Fibroblast of mammary gland (primary cell): ENCODE data around the gene SP140L.

Experiments
- DNase-seq: peaks from one replicate; pipeline ENCODE4 v3.0.0-alpha.2; 2010; ENCODE audit warnings: low read depth
- H3K4me3 ChIP-seq: 2 replicates; pipeline ENCODE4 v1.5.1; 2011; ENCODE audit warnings: low read depth, mild to moderate bottlenecking, low read length, moderate library complexity; ENCODE audit not compliant: control insufficient read depth
- CTCF ChIP-seq: conservative IDR thresholded peaks from 2 replicates; pipeline ENCODE4 v1.5.1; 2011; ENCODE audit warnings: low read depth, low read length, inconsistent platforms; ENCODE audit not compliant: control insufficient read depth, insufficient read depth

SP140L gene

DNA sequence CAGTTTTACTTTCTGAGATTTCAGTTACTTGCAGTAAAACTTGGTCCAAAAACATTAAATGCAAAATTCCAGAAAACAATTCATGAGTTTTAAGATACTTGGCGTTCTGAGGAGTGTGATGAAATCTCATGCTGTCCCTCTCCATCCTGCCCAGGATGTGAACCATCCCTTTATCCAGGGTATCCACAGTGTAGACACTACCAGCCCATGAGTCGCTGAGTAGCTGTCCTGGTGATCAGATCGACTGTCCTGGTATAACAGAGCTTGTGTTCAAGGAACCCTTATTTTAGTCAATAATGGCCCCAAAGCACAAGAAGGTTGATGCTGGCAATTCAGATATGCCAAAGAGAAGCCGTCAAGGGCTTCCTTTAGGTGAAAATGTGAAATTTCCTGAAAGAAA is 92.2 kb downstream of the SP140L start:
- no peak for TF ChIP-seq CTCF
- no peak overlapping the region for H3K4me3 ChIP-seq
- DNase-seq: no peak

- DNase-seq: no peak
- TF ChIP-seq CTCF: no peak
- no peak overlapping the region for H3K4me3 ChIP-seq
These were observed 95.2 kb downstream of the SP140L start for GRCh38 chr2:230422149-230422548.

- no peak for DNase-seq
- TF ChIP-seq CTCF: no peak
These were observed 97.0 kb downstream of the SP140L start for GRCh38 chr2:230423851-230424458.

DNA sequence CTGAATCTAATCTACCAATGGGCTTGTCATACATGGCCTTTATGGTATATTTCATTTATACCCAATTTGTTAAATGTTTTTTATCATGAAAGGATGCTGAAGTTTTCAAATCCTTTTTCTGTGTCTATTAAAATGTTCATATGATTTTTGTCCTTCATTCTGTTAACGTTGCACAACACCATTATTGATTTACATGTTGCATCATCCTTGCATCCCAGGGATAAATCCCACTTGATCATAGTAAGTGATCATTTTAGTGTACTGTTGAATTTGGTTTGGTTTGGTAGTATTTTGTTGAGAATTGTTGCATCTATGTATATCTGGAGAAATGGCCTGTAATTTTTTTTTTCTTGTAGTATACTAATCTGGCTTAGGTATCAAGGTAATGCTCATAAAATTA is 98.4 kb downstream of the SP140L start:
- no peak for DNase-seq
- no peak overlapping the region for H3K4me3 ChIP-seq
- TF ChIP-seq CTCF: no peak

More at GRCh38 chr2:230423851-230424458, 97.0 kb downstream of the SP140L start:
- no peak overlapping the region for H3K4me3 ChIP-seq

DNA sequence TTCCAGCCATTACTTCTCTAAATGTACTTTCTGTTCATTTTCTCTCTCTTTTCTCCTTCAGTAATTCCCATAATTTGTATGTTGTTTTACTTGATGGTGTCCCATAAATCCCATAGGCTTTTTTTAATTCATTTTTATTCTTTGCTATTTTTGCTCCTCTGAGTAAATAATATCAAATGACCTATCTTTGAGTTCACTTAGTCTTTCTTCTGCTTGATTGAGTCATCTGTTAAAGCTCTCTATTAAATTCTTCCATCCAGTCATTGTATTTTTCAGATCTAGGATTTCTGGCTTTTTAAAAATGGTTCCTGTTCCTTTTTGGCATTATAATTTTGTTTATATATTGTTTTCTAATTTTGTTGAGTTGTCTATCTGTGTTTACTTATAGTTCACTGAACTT is 102.5 kb downstream of the SP140L start:
- TF ChIP-seq CTCF: no peak
- H3K4me3 ChIP-seq: no peak overlapping the region
- DNase-seq: no peak

DNA sequence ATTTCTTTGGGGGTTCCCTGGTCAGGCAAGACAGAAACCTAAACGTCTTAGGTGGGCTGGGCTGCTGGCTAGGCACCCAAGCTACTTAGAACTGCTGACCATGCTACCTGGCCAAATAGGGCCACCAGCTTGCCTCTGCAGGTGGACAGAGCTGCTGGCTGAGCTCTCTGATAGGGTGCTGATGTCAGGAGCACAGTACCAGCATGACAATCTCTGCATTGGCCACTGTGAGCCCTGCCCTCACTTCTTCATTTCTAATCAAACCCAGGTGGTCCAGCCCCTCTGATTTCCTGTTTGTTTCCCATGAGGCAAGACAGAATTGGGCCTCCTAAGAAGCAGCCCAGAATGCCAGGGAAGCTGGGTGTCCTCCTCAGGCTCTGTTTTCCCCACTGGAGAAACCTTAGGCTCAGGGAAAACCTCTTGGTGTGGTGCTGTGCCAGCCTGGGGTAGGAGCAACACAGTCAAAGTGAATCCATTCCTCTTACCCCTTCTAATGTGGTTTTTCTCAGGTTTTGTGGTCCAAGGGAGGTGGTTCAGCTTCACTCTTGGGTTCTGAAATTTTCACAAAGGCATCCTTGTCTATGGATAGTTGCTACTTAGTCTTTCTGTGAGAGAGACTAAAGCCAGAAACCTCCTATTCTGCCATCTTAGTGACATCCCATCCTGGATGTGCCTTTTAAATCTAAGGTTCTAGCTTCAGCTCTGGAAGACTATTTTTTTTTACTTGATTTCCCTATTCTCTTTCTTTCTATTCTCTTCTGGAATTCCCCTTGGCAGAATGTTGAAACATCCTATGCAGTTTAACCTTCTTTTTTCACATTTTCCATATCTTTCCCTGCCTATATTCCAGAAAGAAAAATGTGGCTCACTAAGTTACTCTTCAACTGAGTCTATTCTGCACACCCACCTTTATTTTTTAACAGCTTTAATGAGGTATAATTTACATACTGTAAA is 104.2 kb downstream of the SP140L start:
- DNase-seq: no peak
- H3K4me3 ChIP-seq: no peak overlapping the region
- TF ChIP-seq CTCF: no peak
